Gastrocnemius medialis (tissue), 4 donors: ENCODE results near the gene LEFTY1. TPM values are rescaled to one million over a fixed set of nuclear protein-coding genes. Genes with fewer than 3 reads are reported as not detected.

Experiments used
- ATAC-seq, 2 donors: fragments of 150-250 bp; one replicate each; pipeline ENCODE4 v1.9.1; 2016
- DNase-seq, 2 donors: peaks; one replicate each; pipeline ENCODE4 v3.0.0-alpha.2; 2019
- H3K27ac ChIP-seq, 4 donors: fragments of 200-600 bp; sonication (generic); 1 replicate in 1 of 4; 2 replicates in 3 of 4; pipeline ENCODE4 v1.5.1; 2016 to 2018; ENCODE audit warnings: mild to moderate bottlenecking in 2 of 4, moderate library complexity in 1 of 4
- H3K27me3 ChIP-seq, 3 donors: fragments of 200-600 bp; sonication (generic) in 2 of 3; 1 replicate in 1 of 3; 2 replicates in 2 of 3; pipeline versions ENCODE4 v1.5.1 to v1.6.0; 2016 to 2019; ENCODE audit warnings: mild to moderate bottlenecking in 1 of 3, moderate library complexity in 1 of 3
- H3K36me3 ChIP-seq, 2 donors: fragments of 200-600 bp; sonication (generic) in 1 of 2; one replicate each; pipeline ENCODE4 v1.5.1; 2017 to 2018
- H3K4me1 ChIP-seq, 2 donors: fragments of 200-600 bp; sonication (generic) in 1 of 2; one replicate each; pipeline ENCODE4 v1.5.1; 2016 to 2017; ENCODE audit warnings: mild to moderate bottlenecking in 2 of 2
- H3K4me3 ChIP-seq, 4 donors: fragments of 200-600 bp; sonication (generic) in 3 of 4; 1 replicate in 1 of 4; 2 replicates in 3 of 4; pipeline ENCODE4 v1.5.1; 2016 to 2019; ENCODE audit warnings: mild to moderate bottlenecking in 2 of 4
- H3K9me3 ChIP-seq, 3 donors: fragments of 200-600 bp; sonication (generic) in 2 of 3; 1 replicate in 1 of 3; 2 replicates in 2 of 3; pipeline ENCODE4 v1.5.1; 2016 to 2019
- POLR2A ChIP-seq, 2 donors: fragments of 450-650 bp; IDR thresholded peaks; one replicate each; pipeline ENCODE4 v1.6.1; 2017; ENCODE audit warnings: antibody characterized with exemption in 2 of 2, mild to moderate bottlenecking in 2 of 2, moderate library complexity in 2 of 2
- in situ Hi-C, 4 donors: fragments of 200-750 bp; cut with MboI; loops; one replicate each; pipeline versions ENCODE4 v1.15.0 to v1.8.0; 2017; ENCODE audit warnings: low sequenced_read_pairs in 4 of 4
- intact Hi-C: fragments of 100-400 bp; cut with DNase I; formaldehyde crosslinking; loops from one replicate; pipeline ENCODE4 v1.15.1; 2023; ENCODE audit warnings: low total_unique reads
- total RNA-seq, 4 donors: library from RNA; depleted of rRNA; stranded (reverse); fragments of >200 nt; gene quantifications; one replicate each; pipeline versions ENCODE4 v1.1.0 to v1.2.3, GENCODE V29; 2016
- TF ChIP-seq, protein P1 (sequence below), 5 experiments: fragments of 450-650 bp in 3 of 5; fragments of 200-600 bp in 2 of 5; sonication (generic) in 2 of 5; IDR thresholded peaks in 4 of 5; conservative IDR thresholded peaks in 1 of 5; 1 replicate in 4 of 5; 2 replicates in 1 of 5; pipeline ENCODE4 v1.5.1; 2016 to 2019; ENCODE audit warnings: antibody characterized with exemption in 5 of 5, mild to moderate bottlenecking in 3 of 5, moderate library complexity in 3 of 5

The LEFTY1 gene
- total RNA-seq, 4 donors from 2014 or later = 0.97 TPM; not detected in 3

DNA sequence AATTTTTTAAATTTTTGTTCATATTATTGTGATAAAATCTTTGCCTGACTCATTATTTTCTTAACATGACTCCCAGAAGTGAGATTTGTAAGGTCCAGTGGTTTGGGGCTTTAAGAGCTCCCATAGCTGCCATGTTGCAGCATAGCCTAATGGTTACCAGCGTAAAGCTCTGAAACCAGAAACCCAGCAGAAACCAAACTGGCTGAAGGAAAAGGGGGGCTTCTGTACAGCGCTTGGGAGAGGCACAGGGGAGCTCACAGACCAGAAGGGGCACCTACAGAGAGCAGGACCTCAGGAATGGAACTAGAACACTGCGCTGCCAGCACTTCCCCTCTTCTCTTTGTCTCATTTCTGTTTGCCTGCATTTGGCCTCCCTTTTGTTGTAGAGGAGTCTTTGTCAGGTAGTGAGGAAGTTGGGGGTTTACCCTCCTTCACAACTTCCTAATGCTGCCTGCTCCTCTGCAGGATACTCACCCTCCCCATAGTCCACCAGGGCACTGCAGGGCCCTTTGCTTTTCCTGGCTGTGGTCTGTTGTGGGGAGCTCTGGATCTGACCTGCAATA lies 37.7 kb upstream of the LEFTY1 start:
- intact Hi-C loops (no loop called here), in situ Hi-C loops (no loop called here)
- Histone ChIP-seq H3K4me3 (no peak overlapping the region), H3K4me1 (peaks cover 8 to 11% of the 10 kb centered on the region in 2 donors), H3K27me3 (no peaks in the 10 kb centered on the region), H3K27ac (no peak overlapping the region), H3K36me3 (peaks cover 0 to 9% of the 10 kb centered on the region in 2 donors), H3K9me3 (no peaks in the 10 kb centered on the region)
- TF ChIP-seq POLR2A (IDR thresholded peaks at IDR 0.05) = no peak
- TF ChIP-seq, protein P1, sequence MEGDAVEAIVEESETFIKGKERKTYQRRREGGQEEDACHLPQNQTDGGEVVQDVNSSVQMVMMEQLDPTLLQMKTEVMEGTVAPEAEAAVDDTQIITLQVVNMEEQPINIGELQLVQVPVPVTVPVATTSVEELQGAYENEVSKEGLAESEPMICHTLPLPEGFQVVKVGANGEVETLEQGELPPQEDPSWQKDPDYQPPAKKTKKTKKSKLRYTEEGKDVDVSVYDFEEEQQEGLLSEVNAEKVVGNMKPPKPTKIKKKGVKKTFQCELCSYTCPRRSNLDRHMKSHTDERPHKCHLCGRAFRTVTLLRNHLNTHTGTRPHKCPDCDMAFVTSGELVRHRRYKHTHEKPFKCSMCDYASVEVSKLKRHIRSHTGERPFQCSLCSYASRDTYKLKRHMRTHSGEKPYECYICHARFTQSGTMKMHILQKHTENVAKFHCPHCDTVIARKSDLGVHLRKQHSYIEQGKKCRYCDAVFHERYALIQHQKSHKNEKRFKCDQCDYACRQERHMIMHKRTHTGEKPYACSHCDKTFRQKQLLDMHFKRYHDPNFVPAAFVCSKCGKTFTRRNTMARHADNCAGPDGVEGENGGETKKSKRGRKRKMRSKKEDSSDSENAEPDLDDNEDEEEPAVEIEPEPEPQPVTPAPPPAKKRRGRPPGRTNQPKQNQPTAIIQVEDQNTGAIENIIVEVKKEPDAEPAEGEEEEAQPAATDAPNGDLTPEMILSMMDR (IDR thresholded peaks at IDR 0.05 in 4 of 5, conservative IDR thresholded peaks at IDR 0.05 in 1 of 5) = no peak
- ATAC-seq (no peak), DNase-seq (no peak)

DNA sequence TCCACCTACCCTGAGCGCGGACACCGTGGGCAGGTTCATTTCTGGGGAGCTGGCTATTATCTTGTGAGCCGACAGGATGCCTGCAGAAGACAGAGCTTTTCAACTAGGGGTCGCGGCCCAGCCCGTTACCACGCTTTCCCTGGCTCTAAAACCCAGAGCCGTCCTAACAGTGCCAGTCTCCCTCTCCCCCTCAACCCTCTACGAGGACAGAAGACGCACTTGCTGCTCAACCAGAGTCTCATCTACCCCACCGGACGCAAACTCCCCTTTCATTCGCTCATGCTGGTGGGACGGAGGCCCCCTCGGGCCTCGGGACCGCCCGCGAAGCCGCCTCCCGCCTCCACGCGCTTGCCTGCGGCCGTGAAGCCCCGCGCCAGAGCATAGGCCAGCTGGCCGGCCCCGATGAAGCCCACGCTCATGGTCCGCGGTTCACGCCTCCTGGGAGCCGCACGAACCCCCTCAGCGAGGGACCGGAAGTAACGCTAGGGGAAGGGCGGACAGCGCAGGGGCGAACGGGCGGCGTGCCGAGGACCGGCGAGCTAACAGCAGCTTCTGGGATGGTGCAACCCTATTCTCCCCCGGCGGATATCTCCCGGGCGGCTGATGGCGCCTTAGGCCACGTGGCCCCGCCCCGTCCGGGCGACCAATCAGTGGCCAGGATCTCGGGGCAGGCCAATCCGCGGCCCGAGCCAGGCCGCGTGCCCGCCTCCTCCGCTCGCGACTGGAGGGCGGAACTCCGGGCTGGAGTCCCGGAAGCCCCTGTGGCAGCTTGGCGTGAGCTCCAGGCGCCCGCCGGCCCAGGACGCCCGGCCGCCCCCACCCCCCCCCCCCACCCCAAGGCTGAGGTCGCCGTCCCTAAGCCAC lies 35.0 kb upstream of the LEFTY1 start, which contains the start of gene PYCR2:
Gene PYCR2 (minus strand): TSS at position 559 of the 864 bp plus-strand sequence. CDS start 140 bp downstream, at position 419.
- intact Hi-C loops = loop anchor here (1.0 to 2.0 kb wide), 3 partner anchors 43 to 111 kb away; partner anchors contain the start of gene SDE2
- TF ChIP-seq POLR2A (IDR thresholded peaks at IDR 0.05) = peak; percentile 75 to 87
- TF ChIP-seq, protein P1 (IDR thresholded peaks at IDR 0.05 in 4 of 5, conservative IDR thresholded peaks at IDR 0.05 in 1 of 5) = no peak
- H3K27ac ChIP-seq = peak within 1 kb of the TSS; percentile 95 to 100 (median 98)
- peak; percentile 91 to 97 for DNase-seq
- in situ Hi-C loops = no loop called here
- H3K4me3 ChIP-seq = peak within 1 kb of the TSS; percentile 93 to 100 (median 98)
- H3K4me1 ChIP-seq = peaks cover 15 to 16% of the 10 kb centered on the region in 2 donors
- no peaks in the 10 kb centered on the region for H3K27me3 ChIP-seq
- peaks cover 0 to 24% of the 10 kb centered on the region in 2 donors for H3K36me3 ChIP-seq
- ATAC-seq = peak; percentile 96 to 97
- H3K9me3 ChIP-seq = no peaks in the 10 kb centered on the region

DNA sequence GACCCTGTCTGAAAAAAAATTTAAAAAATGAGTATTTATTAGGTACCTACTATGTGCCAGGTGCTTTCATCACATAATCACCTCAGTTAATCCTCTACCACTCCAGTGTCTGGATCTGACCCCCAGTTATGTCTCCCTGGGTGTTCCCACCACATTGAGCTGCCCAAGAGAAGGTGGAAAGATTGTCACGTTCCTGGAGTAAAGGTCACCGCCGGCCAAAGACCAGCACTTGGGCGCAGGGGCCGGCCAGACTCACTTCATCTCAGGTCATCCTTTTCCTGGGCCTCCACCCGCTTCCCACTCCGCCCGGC lies 34.4 kb upstream of the LEFTY1 start:
- H3K9me3 ChIP-seq = no peaks in the 10 kb centered on the region
- peak overlapping the region; percentile 93 to 100 (median 98) for H3K4me3 ChIP-seq
- no peaks in the 10 kb centered on the region for H3K27me3 ChIP-seq
- TF ChIP-seq, protein P1 (IDR thresholded peaks at IDR 0.05 in 4 of 5, conservative IDR thresholded peaks at IDR 0.05 in 1 of 5) = no peak
- no peak for TF ChIP-seq POLR2A (IDR thresholded peaks at IDR 0.05)
- in situ Hi-C loops = no loop called here
- no peak for ATAC-seq
- peaks cover 0 to 28% of the 10 kb centered on the region in 2 donors for H3K36me3 ChIP-seq
- H3K27ac ChIP-seq = peak overlapping the region; percentile 95 to 100 (median 98)
- peaks cover 15 to 16% of the 10 kb centered on the region in 2 donors for H3K4me1 ChIP-seq
- DNase-seq = no peak
- intact Hi-C loops = no loop called here

DNA sequence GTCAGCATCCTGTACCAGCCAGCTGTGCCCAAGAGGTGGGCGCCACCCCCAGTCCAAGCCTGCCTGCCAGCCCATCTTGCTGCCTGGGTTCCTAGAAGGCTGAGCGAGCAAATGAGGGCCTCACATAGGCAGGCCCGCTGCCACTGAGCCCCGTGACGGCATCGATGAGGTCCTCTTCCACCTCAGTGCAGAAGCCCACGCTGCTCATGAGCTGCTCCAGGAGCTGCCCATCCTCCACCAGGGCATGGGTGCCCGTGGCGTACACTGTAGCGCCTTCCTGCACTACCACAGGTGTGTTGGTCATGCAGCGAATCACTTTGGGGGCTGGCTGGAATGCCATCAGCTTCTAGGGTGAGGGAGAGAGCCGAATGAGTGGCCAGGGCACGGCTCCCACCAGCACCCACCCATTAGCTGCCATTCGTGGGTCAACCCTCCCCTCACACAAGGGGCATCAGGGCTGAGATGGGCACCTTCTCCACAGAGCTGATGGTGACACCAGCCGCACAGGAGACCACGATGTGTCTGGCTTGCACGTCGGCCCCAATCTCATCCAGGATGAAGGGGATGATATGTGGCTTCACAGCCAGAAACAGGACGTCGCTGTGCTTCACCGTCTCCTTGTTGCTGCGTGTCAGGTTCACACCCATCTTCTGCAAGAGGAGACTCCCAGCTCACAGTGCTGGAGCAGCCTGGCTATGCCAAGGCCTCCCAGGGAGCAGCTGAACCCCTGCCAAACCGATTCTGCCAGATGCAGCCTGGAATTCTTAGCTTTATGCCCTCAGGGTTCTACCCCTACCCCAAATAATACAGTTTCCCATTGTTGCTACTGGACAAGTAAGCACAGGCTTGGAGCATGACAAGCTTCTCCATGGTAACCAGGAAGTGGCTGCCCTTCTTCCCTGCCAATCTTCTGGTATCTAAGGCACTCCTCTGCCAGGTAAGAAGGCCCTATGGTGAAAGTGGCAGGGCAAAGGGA lies 33.1 kb upstream of the LEFTY1 start:
- intact Hi-C loops (no loop called here), in situ Hi-C loops (no loop called here)
- DNase-seq = no peak

More for the DNA sequence above, 33.1 kb upstream of the LEFTY1 start:
- no peak overlapping the region for H3K27ac ChIP-seq
- peaks cover 15 to 16% of the 10 kb centered on the region in 2 donors for H3K4me1 ChIP-seq
- no peak overlapping the region for H3K4me3 ChIP-seq
- TF ChIP-seq, protein P1 (IDR thresholded peaks at IDR 0.05 in 4 of 5, conservative IDR thresholded peaks at IDR 0.05 in 1 of 5) = no peak
- TF ChIP-seq POLR2A (IDR thresholded peaks at IDR 0.05) = no peak
- ATAC-seq = no peak
- peaks cover 0 to 41% of the 10 kb centered on the region in 2 donors for H3K36me3 ChIP-seq
- no peaks in the 10 kb centered on the region for H3K9me3 ChIP-seq
- no peaks in the 10 kb centered on the region for H3K27me3 ChIP-seq
